ENCODE results near the gene SLC30A1. TPM values are rescaled to one million over a fixed set of nuclear protein-coding genes. Genes with fewer than 3 reads are reported as not detected.
"Not testable (repeated sequence)": the region's sequence is repeated elsewhere in the genome, so short reads cannot be mapped to it uniquely, and the experiment has no call there.

The SLC30A1 gene
- total and polyA plus RNA-seq, 12 donors = 4.6 to 82.6 (median 37.5) TPM

GRCh38 chr1:211576717-211577116 lies 2.2 kb downstream of the SLC30A1 start:
- intact Hi-C loops (cut with DNase I) = loop anchor here in 1 of 2 donors (5.0 kb wide), 1 partner anchor 59 kb away; no protein-coding TSS in a partner anchor
- Histone ChIP-seq H3K9me3 (replicated peaks in 1 of 3) (no peaks in the 10 kb centered on the region), H3K4me1 (replicated peaks in 1 of 2) (peaks cover 41 to 60% of the 10 kb centered on the region in 2 donors), H3K4me3 (peak overlapping the region in 2 of 4 donors; percentile 97 to 98), H3K27me3 (no peaks in the 10 kb centered on the region), H3K36me3 (replicated peaks in 1 of 2) (peaks cover 0 to 4% of the 10 kb centered on the region in 2 donors), H3K27ac (peak overlapping the region in 2 of 5 donors; percentile 93 to 94)
- no peak for DNase-seq
- TF ChIP-seq POLR2A (IDR thresholded peaks at IDR 0.05) (no peak), CTCF (IDR thresholded peaks at IDR 0.05) (no peak)
- WGBS, 4 donors = 31 to 41% (median 37%) methylated on average over 2 of the region's 2 CpGs

GRCh38 chr1:211574705-211575104 lies 4.3 kb downstream of the SLC30A1 start:
- Histone ChIP-seq H3K27me3 (no peaks in the 10 kb centered on the region), H3K4me3 (no peak overlapping the region), H3K4me1 (replicated peaks in 1 of 2) (peaks cover 35 to 50% of the 10 kb centered on the region in 2 donors), H3K27ac (no peak overlapping the region), H3K36me3 (replicated peaks in 1 of 2) (peaks cover 0 to 4% of the 10 kb centered on the region in 2 donors), H3K9me3 (replicated peaks in 1 of 3) (no peaks in the 10 kb centered on the region)
- TF ChIP-seq CTCF (IDR thresholded peaks at IDR 0.05) (no peak), POLR2A (IDR thresholded peaks at IDR 0.05) (no peak)
- intact Hi-C loops (cut with DNase I) = loop anchor here in 1 of 2 donors (5.0 kb wide), 1 partner anchor 57 kb away; no protein-coding TSS in a partner anchor
- no peak for DNase-seq

GRCh38 chr1:211571998-211572397 lies 7.0 kb downstream of the SLC30A1 start:
- intact Hi-C loops (cut with DNase I) = no loop called here
- H3K36me3 ChIP-seq (replicated peaks in 1 of 2) = peaks cover 0 to 4% of the 10 kb centered on the region in 2 donors
- peaks cover 35 to 47% of the 10 kb centered on the region in 2 donors for H3K4me1 ChIP-seq (replicated peaks in 1 of 2)
- no peak overlapping the region for H3K27ac ChIP-seq
- no peaks in the 10 kb centered on the region for H3K27me3 ChIP-seq
- no peak for TF ChIP-seq CTCF (IDR thresholded peaks at IDR 0.05)
- TF ChIP-seq POLR2A (IDR thresholded peaks at IDR 0.05) = no peak
- WGBS, 4 donors = 73 to 87% (median 80%) methylated on average over 2 of the region's 2 CpGs
- H3K4me3 ChIP-seq = no peak overlapping the region
- DNase-seq = no peak
- H3K9me3 ChIP-seq (replicated peaks in 1 of 3) = no peaks in the 10 kb centered on the region

- H3K27me3 ChIP-seq; H3K4me3 ChIP-seq; H3K9me3 ChIP-seq (replicated peaks in 1 of 3); intact Hi-C loops (cut with DNase I); DNase-seq; H3K27ac ChIP-seq; H3K36me3 ChIP-seq (replicated peaks in 1 of 2): not testable (repeated sequence)
- 63 to 75% (median 71%) methylated on average over 1 of the region's 1 CpG for WGBS, 4 donors
- peaks cover 22 to 34% of the 10 kb centered on the region in 2 donors for H3K4me1 ChIP-seq (replicated peaks in 1 of 2)
Observed at GRCh38 chr1:211570378-211570777, 8.6 kb downstream of the SLC30A1 start.

GRCh38 chr1:211566431-211567025 lies 12.4 kb downstream of the SLC30A1 start:
- H3K4me1 ChIP-seq (replicated peaks in 1 of 2) = no peaks in the 10 kb centered on the region
- H3K36me3 ChIP-seq (replicated peaks in 1 of 2) = no peaks in the 10 kb centered on the region
- H3K9me3 ChIP-seq (replicated peaks in 1 of 3) = no peaks in the 10 kb centered on the region
- no peak for TF ChIP-seq CTCF (IDR thresholded peaks at IDR 0.05)
- no peak for TF ChIP-seq POLR2A (IDR thresholded peaks at IDR 0.05)
- intact Hi-C loops (cut with DNase I) = no loop called here
- DNase-seq = no peak
- no peak overlapping the region for H3K4me3 ChIP-seq
- WGBS, 4 donors = 63 to 74% (median 68%) methylated on average over 5 of the region's 5 CpGs
- H3K27me3 ChIP-seq = no peaks in the 10 kb centered on the region
- H3K27ac ChIP-seq = no peak overlapping the region

Measured in adrenal gland (tissue), 12 donors.